GM19467 (cell line): ENCODE measurements around the gene HTR7.

Source experiments
- ATAC-seq: cut with Tn5 transposase; IDR thresholded peaks from one replicate; pipeline ENCODE4 v1.9.1; 2021; ENCODE audit warnings: mild to moderate bottlenecking, moderate library complexity; ENCODE audit not compliant: unreplicated experiment

Gene HTR7

GRCh38 chr10:90806677-90807076 lies 51.2 kb downstream of the HTR7 start:
- no peak for ATAC-seq

- ATAC-seq: no peak
These were observed 52.6 kb downstream of the HTR7 start for GRCh38 chr10:90805206-90805605.

- ATAC-seq: no peak
These were observed 53.5 kb downstream of the HTR7 start for GRCh38 chr10:90804354-90804753.

GRCh38 chr10:90801608-90802007 lies 56.2 kb downstream of the HTR7 start:
- ATAC-seq: no peak

GRCh38 chr10:90800232-90800796 lies 57.5 kb downstream of the HTR7 start:
- ATAC-seq: no peak

GRCh38 chr10:90799172-90799571 lies 58.7 kb downstream of the HTR7 start:
- ATAC-seq: no peak

- no peak for ATAC-seq
These were observed 59.4 kb downstream of the HTR7 start for GRCh38 chr10:90798482-90798881.

GRCh38 chr10:90790422-90790821 lies 67.4 kb downstream of the HTR7 start:
- ATAC-seq: no peak

GRCh38 chr10:90788968-90789367 lies 68.9 kb downstream of the HTR7 start:
- no peak for ATAC-seq

GRCh38 chr10:90788199-90788491 lies 69.7 kb downstream of the HTR7 start:
- no peak for ATAC-seq

- ATAC-seq: no peak
These were observed 70.2 kb downstream of the HTR7 start for GRCh38 chr10:90787393-90788198.

- no peak for ATAC-seq
These were observed 72.1 kb downstream of the HTR7 start for GRCh38 chr10:90785782-90786181.

- no peak for ATAC-seq
These were observed 73.1 kb downstream of the HTR7 start for GRCh38 chr10:90784771-90785170.

GRCh38 chr10:90780488-90780887 lies 77.4 kb downstream of the HTR7 start:
- ATAC-seq: no peak

- ATAC-seq: no peak
These were observed 78.3 kb downstream of the HTR7 start for GRCh38 chr10:90779548-90779947.

GRCh38 chr10:90777621-90778020 lies 80.2 kb downstream of the HTR7 start:
- no peak for ATAC-seq

GRCh38 chr10:90775351-90776028 lies 82.3 kb downstream of the HTR7 start:
- ATAC-seq: no peak

GRCh38 chr10:90769946-90770841 lies 87.6 kb downstream of the HTR7 start:
- ATAC-seq: no peak

GRCh38 chr10:90751107-90751997 lies 106.5 kb downstream of the HTR7 start:
- no peak for ATAC-seq

- ATAC-seq: no peak
These were observed 111.0 kb downstream of the HTR7 start for GRCh38 chr10:90746829-90747228.
